RWPE1 (cell line): ENCODE data around the gene ARFGEF3.

Experiments
- CTCF ChIA-PET: fragments of 350-600 bp; sonication (Branson Sonifier 250); formaldehyde crosslinking; extraction: SDS; loops from one replicate; lab custom pipeline; 2021; lab: Yijun Ruan, JAX
- POLR2A ChIA-PET: fragments of 400-600 bp; formaldehyde crosslinking; extraction: SDS; loops from one replicate; lab custom pipeline; 2020; ENCODE audit warnings: antibody characterized with exemption; ENCODE audit not compliant: low non-redundant PET; lab: Yijun Ruan, JAX
- DNase-seq: peaks from one replicate; pipeline ENCODE4 v3.0.0; 2012; ENCODE audit warnings: low spot score
- H3K27ac ChIP-seq: fragments of 450-650 bp; 2 replicates; pipeline ENCODE4 v1.5.1; 2017
- CTCF ChIP-seq: fragments of 450-650 bp; conservative IDR thresholded peaks from 2 replicates; pipeline ENCODE4 v1.5.1; 2017; ENCODE audit warnings: low read depth, mild to moderate bottlenecking

ARFGEF3 gene

GRCh38 chr6:138296786-138297185, 135.0 kb downstream of the ARFGEF3 start:
- POLR2A ChIA-PET, result no interaction called here

GRCh38 chr6:138297761-138298298, 136.1 kb downstream of the ARFGEF3 start:
- DNase-seq, result no peak
- POLR2A ChIA-PET, result no interaction called here
- H3K27ac ChIP-seq, result no peak overlapping the region
- TF ChIP-seq CTCF, result no peak
- CTCF ChIA-PET, result interaction anchor here (0.6 to 1.1 kb wide), 2 partner anchors 14 to 395 kb away, joined by 3 to 4 read pairs; no protein-coding TSS in a partner anchor

More at GRCh38 chr6:138296786-138297185, 135.0 kb downstream of the ARFGEF3 start:
- CTCF ChIA-PET, result no interaction called here
- DNase-seq, result no peak
- no peak overlapping the region for H3K27ac ChIP-seq
- TF ChIP-seq CTCF, result no peak

- ChIA-PET POLR2A (no interaction called here), CTCF (no interaction called here)
- TF ChIP-seq CTCF, result no peak
- H3K27ac ChIP-seq, result no peak overlapping the region
- no peak for DNase-seq
Measured at GRCh38 chr6:138300469-138300868, 138.7 kb downstream of the ARFGEF3 start.

GRCh38 chr6:138302554-138302953, 140.8 kb downstream of the ARFGEF3 start:
- no peak overlapping the region for H3K27ac ChIP-seq
- CTCF ChIA-PET, result interaction anchor here (0.6 to 1.2 kb wide), 3 partner anchors 9 to 358 kb away, joined by 3 to 4 read pairs (median 3); no protein-coding TSS in a partner anchor
- TF ChIP-seq CTCF, result no peak
- DNase-seq, result no peak
- POLR2A ChIA-PET, result no interaction called here

- ChIA-PET CTCF (interaction anchor here (0.9 kb wide), 1 partner anchor 20 kb away, joined by 3 read pairs; no protein-coding TSS in a partner anchor), POLR2A (no interaction called here)
- no peak for TF ChIP-seq CTCF
- DNase-seq, result no peak
- no peak overlapping the region for H3K27ac ChIP-seq
Measured at GRCh38 chr6:138307352-138307751, 145.6 kb downstream of the ARFGEF3 start.

GRCh38 chr6:138307816-138308730, 146.3 kb downstream of the ARFGEF3 start:
- ChIA-PET CTCF (no interaction called here), POLR2A (no interaction called here)
- DNase-seq, result no peak
- H3K27ac ChIP-seq, result no peak overlapping the region
- TF ChIP-seq CTCF, result no peak
